Epithelial cell of prostate (primary cell): ENCODE results near the gene EFNB2.

Source experiments
- DNase-seq: peaks from one replicate; pipeline ENCODE4 v3.0.0-alpha.2; 2011; ENCODE audit warnings: low read depth, low spot score
- H3K27ac ChIP-seq: fragments of 450-650 bp; 2 replicates; pipeline ENCODE4 v1.5.1; 2017; ENCODE audit warnings: mild to moderate bottlenecking

EFNB2 gene

DNA sequence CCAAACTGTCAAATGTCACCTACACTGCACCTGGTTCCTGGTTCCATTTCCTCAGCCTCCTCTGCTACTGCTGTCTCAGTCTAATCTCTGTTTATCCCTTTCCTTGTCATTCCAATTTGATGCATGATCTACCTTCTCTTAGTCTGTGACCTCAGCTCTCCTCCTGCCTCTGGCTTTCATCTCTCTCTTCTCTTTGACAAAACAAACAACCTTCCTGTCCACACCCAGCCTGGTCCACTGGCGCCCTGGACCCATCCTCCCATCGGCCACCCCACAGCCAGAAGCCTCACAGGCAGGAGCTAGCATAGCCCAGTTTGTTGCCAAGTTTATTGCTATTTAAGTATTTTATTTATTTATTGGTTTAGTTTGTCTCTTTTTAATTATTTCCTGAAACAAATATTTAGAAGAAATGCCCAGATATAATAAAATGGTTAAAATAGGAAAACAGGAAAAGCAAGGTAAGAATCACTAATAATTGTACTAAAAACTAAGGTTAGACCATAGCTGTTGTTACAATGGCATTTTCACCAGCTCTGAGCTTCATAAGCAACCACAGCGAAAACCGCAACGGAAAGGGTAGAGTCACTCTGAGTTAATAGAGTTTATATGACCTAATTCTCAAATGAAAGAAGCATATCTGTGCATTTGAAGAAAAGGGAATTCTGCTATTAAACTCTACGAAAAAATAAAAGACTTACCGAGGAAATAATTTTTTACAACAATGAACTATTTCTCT is 68.6 kb downstream of the EFNB2 start:
- no peak overlapping the region for H3K27ac ChIP-seq
- no peak for DNase-seq

DNA sequence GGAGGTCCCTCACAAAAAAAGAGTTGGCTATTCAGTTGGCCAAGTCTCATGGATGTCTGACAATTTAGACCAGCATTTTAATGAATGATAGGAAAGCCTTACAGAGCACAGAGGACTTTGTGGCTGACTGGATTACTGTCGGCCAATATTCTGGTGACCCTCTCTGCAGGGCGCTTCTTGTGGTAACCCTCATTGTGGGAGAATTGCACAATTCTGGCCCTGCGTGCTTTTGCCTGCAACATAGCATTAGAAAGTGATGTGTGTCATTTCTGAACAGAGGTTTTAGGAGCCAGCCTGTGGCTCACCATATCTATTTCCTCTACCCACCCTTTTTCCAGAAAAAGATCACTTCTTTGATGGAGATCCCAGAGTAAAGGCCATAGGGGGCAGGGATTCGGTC is 71.4 kb downstream of the EFNB2 start:
- no peak overlapping the region for H3K27ac ChIP-seq
- DNase-seq = no peak

DNA sequence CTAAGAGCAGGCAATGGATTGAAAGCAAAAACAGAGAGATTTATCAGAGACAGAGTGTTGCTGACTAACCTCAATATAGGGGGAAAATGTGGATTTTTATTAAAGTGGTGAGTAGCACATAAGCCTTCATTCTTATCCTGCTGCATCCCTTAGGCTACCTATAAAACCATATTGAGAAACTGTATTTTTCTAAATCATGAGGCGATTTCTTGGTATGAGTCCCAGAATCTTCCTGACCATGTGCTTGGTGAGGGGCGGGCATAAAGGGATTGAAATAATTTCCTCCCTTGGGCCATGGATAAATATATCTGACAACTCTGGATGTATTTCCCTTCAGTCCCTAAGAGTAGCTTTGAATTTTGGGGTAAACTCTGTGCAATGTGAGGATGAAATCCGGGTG is 72.8 kb downstream of the EFNB2 start:
- no peak for DNase-seq
- no peak overlapping the region for H3K27ac ChIP-seq

DNA sequence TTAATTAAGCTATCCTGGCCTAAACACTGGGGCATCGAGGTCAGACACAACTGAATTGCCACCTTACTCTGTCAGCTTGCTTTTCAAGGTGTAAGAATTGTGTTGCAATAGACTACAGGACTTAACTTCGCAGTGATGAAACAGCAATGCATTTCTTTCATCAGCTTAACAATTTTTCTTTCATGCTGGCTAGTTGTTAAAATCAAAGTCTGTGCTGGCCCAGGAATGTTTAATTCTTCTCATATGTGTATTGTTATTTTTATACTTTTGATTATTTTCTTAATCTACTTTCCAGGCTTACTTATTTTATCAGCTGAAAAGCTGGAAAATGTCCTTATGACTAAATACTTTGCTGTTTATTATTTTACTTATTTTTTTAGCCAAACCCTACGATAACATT is 79.7 kb downstream of the EFNB2 start:
- DNase-seq = no peak
- H3K27ac ChIP-seq = no peak overlapping the region

DNA sequence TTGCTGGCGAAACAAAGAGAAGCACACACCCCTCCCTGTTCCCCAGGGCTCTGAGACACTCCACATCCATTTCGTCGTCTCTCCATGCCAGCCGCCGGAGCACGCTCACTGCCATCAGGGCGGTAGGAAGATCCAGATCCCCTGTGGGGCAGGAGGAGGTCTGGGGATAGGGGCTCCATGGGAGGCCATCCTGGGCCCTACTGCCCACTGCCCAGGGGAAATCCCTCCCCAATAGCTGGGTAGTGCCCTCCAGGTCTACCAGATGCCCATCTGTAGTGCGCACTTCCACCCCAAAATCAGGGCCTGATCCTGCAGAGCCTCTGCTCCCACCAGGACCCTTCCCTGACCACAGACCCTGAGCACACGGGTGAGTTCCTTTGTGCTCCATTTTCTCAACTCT is 80.3 kb downstream of the EFNB2 start:
- no peak for DNase-seq
- H3K27ac ChIP-seq = no peak overlapping the region

DNA sequence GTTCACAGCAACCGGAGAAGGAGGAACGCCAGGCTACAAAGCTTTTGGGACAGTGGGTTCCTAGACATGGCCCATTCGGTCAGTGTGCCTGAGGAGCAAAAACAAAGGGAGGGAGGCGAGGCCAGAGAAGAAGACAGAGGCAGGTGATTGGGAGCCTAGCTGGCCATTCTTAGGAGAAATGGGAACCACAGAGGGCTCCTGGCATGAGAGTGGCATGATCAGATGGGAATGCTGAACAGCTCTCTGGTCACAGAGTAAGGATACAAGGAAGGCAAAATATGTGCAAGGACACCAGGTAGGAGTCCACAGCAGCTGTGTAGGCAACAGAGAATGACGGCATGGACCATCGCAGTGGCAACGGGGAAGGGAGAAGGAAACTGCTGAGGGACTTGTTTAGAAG is 82.4 kb downstream of the EFNB2 start:
- no peak for DNase-seq
- no peak overlapping the region for H3K27ac ChIP-seq

DNA sequence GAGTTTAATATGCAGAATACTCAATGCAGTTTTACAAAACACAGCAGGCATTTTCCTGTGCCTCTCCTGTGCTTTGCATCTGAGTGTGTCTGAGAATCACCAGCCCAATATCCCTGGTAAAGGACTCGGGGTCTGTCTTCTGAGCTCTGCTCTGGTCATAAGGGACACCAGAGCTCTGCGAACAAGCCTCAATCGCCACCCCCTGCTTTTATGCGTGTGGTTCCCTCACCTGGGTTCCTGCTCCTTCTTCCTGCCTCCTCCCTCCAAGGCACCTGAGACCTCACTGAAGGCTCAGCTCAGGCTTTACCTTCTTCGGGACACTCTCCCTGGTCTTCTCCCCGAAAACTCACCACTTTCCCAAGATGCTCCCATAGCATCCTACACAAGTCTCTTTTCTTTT is 84.5 kb downstream of the EFNB2 start:
- H3K27ac ChIP-seq = no peak overlapping the region

DNA sequence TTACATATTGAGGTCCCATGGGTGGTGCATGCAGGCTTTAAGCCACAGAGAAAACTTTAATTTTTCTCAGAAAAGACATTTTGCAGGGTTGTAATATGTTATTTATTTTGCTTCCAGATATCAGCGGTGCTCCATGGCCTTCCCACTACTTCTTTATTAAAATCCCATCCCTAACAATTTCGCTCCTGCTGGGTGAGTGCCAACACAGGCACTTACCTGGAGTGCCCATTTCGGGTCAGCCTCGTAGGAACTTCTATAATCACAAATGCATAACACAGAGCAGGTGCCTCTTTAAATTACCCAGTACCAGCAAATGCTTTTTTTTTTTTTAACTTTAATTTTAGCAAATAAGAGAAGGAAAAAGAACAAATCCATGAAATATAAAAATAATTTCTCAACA is 86.4 kb downstream of the EFNB2 start:
- DNase-seq = no peak
- H3K27ac ChIP-seq = no peak overlapping the region

More for the DNA sequence above, 84.5 kb downstream of the EFNB2 start:
- no peak for DNase-seq

DNA sequence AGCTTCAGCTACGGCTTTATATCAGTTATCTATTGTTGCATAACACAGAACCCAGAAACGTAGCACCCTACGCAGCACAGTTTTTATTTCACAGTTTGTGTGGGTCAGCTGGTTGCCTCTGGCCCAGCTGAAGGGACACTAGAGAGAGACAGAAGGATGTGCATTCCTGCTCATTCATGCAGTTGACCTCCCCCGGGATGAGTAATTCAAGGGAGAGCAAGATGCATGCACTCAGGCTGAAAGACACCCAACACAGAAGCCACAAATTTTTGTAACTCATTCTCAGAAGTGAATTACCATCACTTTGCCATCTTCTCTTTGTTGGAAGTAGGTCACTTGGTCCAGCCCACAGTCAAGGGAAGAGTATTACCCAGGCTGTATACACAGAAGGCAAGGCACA is 89.5 kb downstream of the EFNB2 start:
- H3K27ac ChIP-seq = no peak overlapping the region
- DNase-seq = no peak

DNA sequence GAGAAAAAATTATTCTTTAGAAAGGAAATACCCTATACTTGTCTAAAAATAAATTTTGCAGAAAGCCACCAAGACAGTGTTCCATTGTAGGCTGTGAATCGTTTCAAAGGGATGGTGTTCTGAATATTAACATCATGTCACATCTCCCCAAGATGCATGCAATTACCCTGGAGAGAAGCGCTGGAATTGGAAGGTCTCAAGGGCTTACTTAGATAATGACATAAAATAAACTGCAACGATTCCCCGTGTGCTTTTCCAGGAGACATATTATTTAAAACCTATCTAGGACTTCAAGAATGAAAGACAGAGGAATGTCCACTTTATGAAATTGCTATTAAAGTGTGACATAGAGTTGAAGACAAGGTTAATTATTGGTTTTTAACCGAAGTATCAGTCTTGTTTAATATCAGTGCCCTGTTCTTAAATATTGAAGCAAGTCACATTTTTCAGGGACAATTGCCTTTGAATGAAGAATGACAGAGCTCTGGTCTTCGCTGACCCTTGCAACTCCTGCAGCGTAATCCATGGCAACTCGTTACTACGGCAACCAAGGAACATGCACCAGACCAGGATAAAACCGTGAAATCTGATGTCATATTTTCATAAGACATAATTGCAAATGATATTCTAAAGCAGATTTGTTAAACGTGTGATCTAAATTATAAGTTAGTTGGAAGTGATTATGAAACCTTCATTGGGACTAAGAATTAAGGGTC is 91.7 kb downstream of the EFNB2 start:
- no peak overlapping the region for H3K27ac ChIP-seq
- no peak for DNase-seq

DNA sequence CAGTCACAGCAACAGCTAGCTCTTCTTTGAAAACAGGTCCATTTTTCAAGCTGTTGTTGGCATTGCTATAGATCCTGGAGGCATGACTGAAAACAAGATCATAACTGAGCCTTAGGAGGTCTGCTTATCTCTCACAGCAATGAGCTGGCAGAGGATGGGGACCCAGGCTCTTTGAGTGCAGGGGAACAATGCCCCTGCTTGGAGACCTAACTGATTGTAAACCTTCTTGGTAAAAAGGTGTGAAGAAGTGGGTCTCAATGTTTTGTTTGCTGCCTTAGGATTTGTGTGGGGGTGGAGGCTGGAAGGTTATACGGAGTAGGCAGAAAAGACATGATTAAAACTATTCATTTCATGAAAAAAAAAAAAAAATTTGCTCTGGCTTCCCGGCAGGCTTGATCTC is 94.6 kb downstream of the EFNB2 start:
- DNase-seq = no peak

More for the DNA sequence above, 94.6 kb downstream of the EFNB2 start:
- no peak overlapping the region for H3K27ac ChIP-seq
